T-helper 1 cell treated with Interleukin-12 subunit alpha and Interleukin-12 subunit beta and Interleukin-4 antibody, amounts not matched to agents 30 ng/mL and 1 ng/mL, for 36 hours (primary cell): Measurements from ENCODE around the gene CYP4X1. TPM values are rescaled to one million over a fixed set of nuclear protein-coding genes. Genes with fewer than 3 reads are reported as not detected.
"Not testable (repeated sequence)": the region's sequence is repeated elsewhere in the genome, so short reads cannot be mapped to it uniquely, and the experiment has no call there.

Experiments used
- intact Hi-C: fragments of 100-400 bp; cut with micrococcal nuclease; formaldehyde crosslinking; loops from one replicate; pipeline ENCODE4 v1.15.1; 2024
- total RNA-seq: library from RNA; stranded (reverse); gene quantifications from 2 replicates; pipeline ENCODE4 v1.2.3, GENCODE V29; 2022

The CYP4X1 gene
- total RNA-seq, 1 donor from 2014 or later = not detected

DNA sequence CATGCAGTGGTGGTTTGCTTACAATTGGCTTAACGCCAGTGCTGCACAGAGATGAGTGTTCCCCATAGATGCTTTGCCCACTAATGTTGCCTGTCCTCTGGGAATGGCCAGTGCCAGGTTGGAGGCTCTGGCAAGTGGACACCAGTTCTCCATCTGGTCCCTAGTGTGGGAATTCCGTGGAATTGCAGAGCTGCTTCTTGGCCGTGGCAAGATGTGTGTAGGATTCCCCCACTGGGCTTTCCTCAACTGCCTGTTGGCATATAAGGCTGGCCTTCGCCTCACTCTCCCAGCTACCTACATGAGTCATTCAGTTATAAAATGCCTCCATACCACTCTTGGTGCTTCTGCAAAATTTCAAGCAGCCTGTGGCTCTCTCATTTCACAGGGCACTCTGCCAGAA lies 45.6 kb downstream of the CYP4X1 start:
- intact Hi-C loops = not testable (repeated sequence)

GRCh38 chr1:47069509-47069908 lies 46.0 kb downstream of the CYP4X1 start:
- intact Hi-C loops = not testable (repeated sequence)

DNA sequence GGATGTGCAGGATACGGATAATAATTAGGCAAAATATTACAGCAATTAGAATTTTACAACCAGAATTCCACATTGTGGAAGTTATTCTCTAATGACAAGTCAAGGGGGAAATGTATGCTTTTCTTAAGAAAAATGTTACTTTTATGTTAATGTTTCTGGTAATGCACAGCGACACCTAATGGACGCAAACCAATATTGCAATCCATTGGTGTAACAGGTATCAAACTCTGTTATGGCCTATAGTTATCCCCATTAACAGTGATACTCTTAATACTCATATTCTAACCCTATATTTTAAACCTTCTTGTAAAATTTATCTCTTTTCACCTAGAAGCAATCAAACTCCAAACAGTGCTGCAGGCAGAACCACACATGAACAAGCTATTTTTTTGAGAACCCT lies 65.9 kb downstream of the CYP4X1 start:
- intact Hi-C loops = not testable (repeated sequence)

- intact Hi-C loops = not testable (repeated sequence)
These were observed 68.0 kb downstream of the CYP4X1 start for GRCh38 chr1:47091476-47091875.

Other genes starting within 250 kb of the CYP4X1 start
- 0.10 TPM in 1 of 2 replicates, not detected in the other for gene CYP4B1, start 224.6 kb upstream of the CYP4X1 start, total RNA-seq
- not detected in 2 replicates for gene CYP4A11, start 82.2 kb upstream of the CYP4X1 start, total RNA-seq
- not detected in 2 replicates for gene CYP4Z1, start 43.6 kb downstream of the CYP4X1 start, total RNA-seq
- gene CYP4A22, start 113.8 kb downstream of the CYP4X1 start, total RNA-seq = not detected in 2 replicates
- gene PDZK1IP1, start 166.4 kb downstream of the CYP4X1 start, total RNA-seq = not detected in 2 replicates
- not detected in 2 replicates for gene TAL1, start 208.6 kb downstream of the CYP4X1 start, total RNA-seq